HepG2 (cell line): ENCODE data around the gene REEP6. TPM values are rescaled to one million over a fixed set of nuclear protein-coding genes. Genes with fewer than 3 reads are reported as not detected.

Source experiments
- ATAC-seq: fragments of 200-7000 bp; cut with Tn5 transposase; 3 replicates; pipeline ENCODE4 v1.9.1; 2020; ENCODE audit warnings: mild to moderate bottlenecking, moderate library complexity
- BruUV-seq: library from RNA; stranded (reverse); fragments of 400-500 nt; replicated peaks from 2 replicates; lab custom pipeline; 2021; lab: Mats Ljungman, UMichigan
- CTCF ChIA-PET: fragments of 300-600 bp; formaldehyde crosslinking; extraction: SDS; loops from one replicate; lab custom pipeline; 2021; ENCODE audit warnings: low total read pairs, inconsistent platforms, low intra/inter-chr PET ratio; lab: Yijun Ruan, JAX
- POLR2A ChIA-PET: fragments of 350-600 bp; sonication (Branson Sonifier 250); formaldehyde crosslinking; loops from one replicate; lab custom pipeline; 2020; ENCODE audit warnings: antibody characterized with exemption, inconsistent platforms; lab: Yijun Ruan, JAX
- DNase-seq: peaks from one replicate; pipeline ENCODE4 v3.0.0-alpha.2; 2015; ENCODE audit warnings: low spot score
- FAIRE-seq: peaks from 3 replicates; lab custom pipeline; 2011; peaks lifted over from hg19 to GRCh38; lab: Jason Lieb, UNC
- H2AFZ ChIP-seq: one replicate; pipeline ENCODE4 v1.6.1; 2011; ENCODE audit warnings: low read length, inconsistent platforms
- H3K27ac ChIP-seq: fragments of 300-600 bp; 3 replicates; pipeline ENCODE4 v1.8.0; 2011; ENCODE audit warnings: mixed run types, mild to moderate bottlenecking, mixed read lengths, low read length, inconsistent platforms; ENCODE audit not compliant: insufficient read depth; ENCODE audit errors: extremely low read length
- H3K27me3 ChIP-seq, 2 experiments: fragments of 200-600 bp in 1 of 2; 2 replicates in 1 of 2; 3 replicates in 1 of 2; pipeline versions ENCODE4 v1.6.0 to v1.8.0; 2011; ENCODE audit warnings: low read length in 2 of 2, mild to moderate bottlenecking in 2 of 2, moderate library complexity in 2 of 2, inconsistent platforms in 1 of 2; ENCODE audit not compliant: insufficient read depth in 2 of 2, control insufficient read depth in 1 of 2
- H3K36me3 ChIP-seq, 2 experiments: fragments of 200-600 bp in 1 of 2; replicated peaks in 1 of 2; 2 replicates in 1 of 2; 3 replicates in 1 of 2; pipeline versions ENCODE4 v1.5.1 to v1.8.0; 2011; ENCODE audit warnings: low read length in 2 of 2, inconsistent platforms in 1 of 2; ENCODE audit not compliant: insufficient read depth in 2 of 2, control insufficient read depth in 1 of 2
- H3K4me1 ChIP-seq: 2 replicates; pipeline ENCODE4 v1.5.1; 2012; ENCODE audit warnings: low read length, inconsistent platforms; ENCODE audit not compliant: insufficient read depth
- H3K4me2 ChIP-seq: 2 replicates; pipeline ENCODE4 v1.6.0; 2011; ENCODE audit warnings: low read depth, low read length, inconsistent platforms
- H3K4me3 ChIP-seq, 3 experiments: fragments of 200-600 bp in 1 of 3; sonication (generic), shearing (Covaris generic) in 1 of 3; replicated peaks in 1 of 3; 2 replicates each; pipeline ENCODE4 v1.5.1; 2011 to 2016; ENCODE audit warnings: low read length in 3 of 3, inconsistent platforms in 2 of 3, low read depth in 2 of 3, mild to moderate bottlenecking in 2 of 3, control low read depth in 1 of 3, mixed read lengths in 1 of 3; ENCODE audit not compliant: insufficient read depth in 1 of 3
- H3K79me2 ChIP-seq: one replicate; pipeline ENCODE4 v1.6.1; 2011; ENCODE audit warnings: low read length, inconsistent platforms; ENCODE audit not compliant: insufficient read depth
- H3K9ac ChIP-seq: 2 replicates; pipeline ENCODE4 v1.6.0; 2011; ENCODE audit warnings: mild to moderate bottlenecking, low read depth, low read length, inconsistent platforms; ENCODE audit not compliant: insufficient read depth
- H3K9me3 ChIP-seq: 2 replicates; pipeline ENCODE4 v1.5.1; 2012; ENCODE audit warnings: mild to moderate bottlenecking, low read length
- H4K20me1 ChIP-seq: 2 replicates; pipeline ENCODE4 v1.6.0; 2011; ENCODE audit warnings: inconsistent platforms, mild to moderate bottlenecking, low read length, moderate library complexity; ENCODE audit not compliant: insufficient read depth
- ARHGAP35 ChIP-seq: sonication (generic); formaldehyde crosslinking; IDR thresholded peaks from 2 replicates; pipeline ENCODE4 v1.9.0; 2022; ENCODE audit warnings: mild to moderate bottlenecking, inconsistent platforms, moderate library complexity, missing genetic modification reagents, borderline replicate concordance
- ARNTL ChIP-seq: sonication (generic); formaldehyde crosslinking; IDR thresholded peaks from 2 replicates; pipeline ENCODE4 v1.4.0; 2020; ENCODE audit warnings: mild to moderate bottlenecking, missing genetic modification reagents
- BHLHE40 ChIP-seq: IDR thresholded peaks from 2 replicates; pipeline ENCODE4 v1.6.1; 2011; ENCODE audit warnings: low read length, improper control_type of control experiment
- CREM ChIP-seq, 2 experiments: sonication (generic) in 1 of 2; formaldehyde crosslinking in 1 of 2; IDR thresholded peaks; 2 replicates each; pipeline versions ENCODE4 v1.4.0 to v1.6.1; 2016 to 2020; ENCODE audit warnings: antibody characterized with exemption in 1 of 2, mild to moderate bottlenecking in 1 of 2, missing genetic modification reagents in 1 of 2
- FOXO4 ChIP-seq: sonication (generic); formaldehyde crosslinking; conservative IDR thresholded peaks from 2 replicates; pipeline ENCODE4 v1.8.1; 2023; ENCODE audit warnings: missing genetic modification reagents
- GATA4 ChIP-seq: sonication (generic); IDR thresholded peaks from 2 replicates; pipeline ENCODE4 v1.6.1; 2016; ENCODE audit warnings: antibody characterized with exemption, low read depth, borderline replicate concordance
- KAT2B ChIP-seq: fragments of 150-350 bp; IDR thresholded peaks from 2 replicates; pipeline ENCODE4 v1.6.1; 2014; ENCODE audit warnings: low read depth, low read length, borderline replicate concordance
- KDM1A ChIP-seq: IDR thresholded peaks from 2 replicates; pipeline ENCODE4 v1.6.1; 2016; ENCODE audit warnings: missing compliant biosample characterization
- KDM2A ChIP-seq: sonication (generic); formaldehyde crosslinking; IDR thresholded peaks from 2 replicates; pipeline ENCODE4 v1.4.0; 2020; ENCODE audit warnings: low read depth, missing genetic modification reagents, borderline replicate concordance
- MAFG ChIP-seq: sonication (generic); formaldehyde crosslinking; IDR thresholded peaks from 2 replicates; pipeline ENCODE4 v1.5.1; 2020; ENCODE audit warnings: mild to moderate bottlenecking, missing genetic modification reagents
- MTERF4 ChIP-seq: sonication (generic); formaldehyde crosslinking; IDR thresholded peaks from 2 replicates; pipeline ENCODE4 v1.8.0; 2023; ENCODE audit warnings: mild to moderate bottlenecking, missing genetic modification reagents
- ZNF232 ChIP-seq: sonication (generic); formaldehyde crosslinking; IDR thresholded peaks from 2 replicates; pipeline ENCODE4 v1.4.0; 2020; ENCODE audit warnings: missing genetic modification reagents, borderline replicate concordance
- ZNF383 ChIP-seq: sonication (generic); formaldehyde crosslinking; IDR thresholded peaks from 2 replicates; pipeline ENCODE4 v1.4.0; 2020; ENCODE audit warnings: missing genetic modification reagents, mild to moderate bottlenecking, borderline replicate concordance
- ZNF589 ChIP-seq: sonication (generic); formaldehyde crosslinking; conservative IDR thresholded peaks from 2 replicates; pipeline ENCODE4 v1.8.0; 2022; ENCODE audit warnings: mild to moderate bottlenecking, moderate library complexity, missing genetic modification reagents
- ZNF652 ChIP-seq: IDR thresholded peaks from 2 replicates; pipeline ENCODE4 v1.6.1; 2016; ENCODE audit warnings: low read depth, borderline replicate concordance
- ZNF670 ChIP-seq: sonication (generic); formaldehyde crosslinking; IDR thresholded peaks from 2 replicates; pipeline ENCODE4 v1.8.0; 2022; ENCODE audit warnings: mild to moderate bottlenecking, missing genetic modification reagents, borderline replicate concordance
- ZNF672 ChIP-seq: sonication (generic); formaldehyde crosslinking; IDR thresholded peaks from 2 replicates; pipeline ENCODE4 v1.8.1; 2022; ENCODE audit warnings: missing genetic modification reagents
- ZNF687 ChIP-seq: sonication (generic); formaldehyde crosslinking; IDR thresholded peaks from 2 replicates; pipeline ENCODE4 v1.5.1; 2020; ENCODE audit warnings: mild to moderate bottlenecking, missing genetic modification reagents, moderate library complexity
- ZNF781 ChIP-seq: sonication (generic); formaldehyde crosslinking; IDR thresholded peaks from 2 replicates; pipeline ENCODE4 v1.5.1; 2020; ENCODE audit warnings: borderline replicate concordance, mild to moderate bottlenecking, missing genetic modification reagents; ENCODE audit errors: not compliant biosample characterization
- WGBS: methylation state at CpG from one replicate; pipeline ENCODE4 v1.1.6; 2017; ENCODE audit warnings: low lambda C conversion rate; 5-methylcytosine and 5-hydroxymethylcytosine counted together
- in situ Hi-C: cut with HindIII; loops from 2 replicates; pipeline ENCODE4 v1.10.0; 2017; ENCODE audit warnings: low pct_unique_long_range_greater_than_20kb; ENCODE audit not compliant: extremely low pct_ligation_motif_present
- intact Hi-C: fragments of 100-400 bp; cut with micrococcal nuclease; formaldehyde crosslinking; loops from one replicate; pipeline ENCODE4 v1.10.0; 2022; ENCODE audit not compliant: unreplicated experiment
- polyA plus RNA-seq, 8 experiments: library from polyadenylated mRNA; depleted of rRNA in 3 of 8; stranded (reverse) in 7 of 8; unstranded in 1 of 8; fragments of >200 nt; fragmentation: Illumina TruSeq in 4 of 8; extraction: Trizol in 4 of 8; gene quantifications; 2 replicates each; pipeline versions ENCODE4 v1.2.1 to v1.2.3, GENCODE V29; 2011 to 2016; ENCODE audit warnings: low read depth in 4 of 8, missing spikeins in 1 of 8, mixed read lengths in 1 of 8; ENCODE audit not compliant: insufficient read depth in 1 of 8
- total RNA-seq, 5 experiments: library from RNA; depleted of rRNA; stranded (reverse); fragments of >200 nt; fragmentation: Illumina TruSeq; extraction: Trizol; gene quantifications; 2 replicates each; pipeline ENCODE4 v1.2.3, GENCODE V29; 2016; ENCODE audit warnings: low read depth in 1 of 5

The REEP6 gene
- total and polyA plus RNA-seq, 2 of the 13 experiments (the other 11 are each of a cell fraction or from before 2014, with no cell fraction given): 10.0 to 28.8 TPM

- no peak for FAIRE-seq
- intact Hi-C loops (no loop called here), in situ Hi-C loops (no loop called here)
- Histone ChIP-seq H3K4me2 (0 out of 2 replicates have a peak overlapping the region, but pooled peaks have one; percentile 3), H4K20me1 (no peaks in the 10 kb centered on the region), H3K4me1 (peaks cover 20% of the 10 kb centered on the region), H3K4me3 (no peak overlapping the region), H3K27me3 (peaks cover 22 to 52% of the 10 kb centered on the region in 2 experiments), H3K79me2 (no peaks in the 10 kb centered on the region), H3K9ac (no peak overlapping the region), H3K36me3 (no peaks in the 10 kb centered on the region), H3K27ac (no peak overlapping the region), H3K9me3 (no peaks in the 10 kb centered on the region), H2AFZ (no peak overlapping the region)
- ATAC-seq: peak; percentile 13; the same call in 1 of the 3 replicates
- ChIA-PET CTCF (no interaction called here), POLR2A (no interaction called here)
- DNase-seq: no peak
- no TSS peak for BruUV-seq
- WGBS: 0% methylated on average over 2 of the region's 17 CpGs
- TF ChIP-seq KDM2A (CRISPR knock-in tag) (no peak), ZNF672 (CRISPR knock-in tag) (no peak), ZNF652 (no peak), FOXO4 (no peak), ZNF781 (CRISPR knock-in tag) (no peak), BHLHE40 (peak; percentile 88), MTERF4 (CRISPR knock-in tag) (no peak), ARHGAP35 (CRISPR knock-in tag) (no peak), KAT2B (no peak), ZNF687 (peak; percentile 43), KDM1A (CRISPR knock-in tag) (no peak), ARNTL (0 out of 2 replicates have a peak, but pooled peaks have one; percentile 37), CREM (IDR thresholded peaks at IDR 0.05) (no peak), CREM (CRISPR knock-in tag; IDR thresholded peaks at IDR 0.05) (no peak), MAFG (CRISPR knock-in tag) (no peak), ZNF383 (CRISPR knock-in tag) (no peak), ZNF589 (CRISPR knock-in tag) (no peak), GATA4 (no peak), ZNF670 (no peak), ZNF232 (CRISPR knock-in tag) (no peak)
These were observed 29.3 kb downstream of the REEP6 start for GRCh38 chr19:1520203-1520780.
